SK-N-SH treated with all-trans-retinoic acid at 6 μM for 48 hours (cell line): ENCODE measurements around the gene TTC29.
"Not testable (repeated sequence)": the region's sequence is repeated elsewhere in the genome, so short reads cannot be mapped to it uniquely, and the experiment has no call there.

Source experiments
- ATAC-seq: fragments of 200-7000 bp; cut with Tn5 transposase; 3 replicates; pipeline ENCODE4 v1.9.1; 2020; ENCODE audit warnings: mild to moderate bottlenecking, moderate library complexity
- ARNTL ChIP-seq: fragments of 450-650 bp; formaldehyde crosslinking; IDR thresholded peaks from 2 replicates; pipeline ENCODE4 v1.5.0; 2020; ENCODE audit warnings: low read depth, mild to moderate bottlenecking, moderate library complexity, borderline replicate concordance
- CSDC2 ChIP-seq: fragments of 250-450 bp; sonication (Bioruptor Pico); IDR thresholded peaks from 2 replicates; pipeline ENCODE4 v1.5.0; 2020; ENCODE audit warnings: mild to moderate bottlenecking, moderate library complexity
- CSRNP3 ChIP-seq: fragments of 250-450 bp; sonication (Bioruptor Pico); IDR thresholded peaks from 2 replicates; pipeline ENCODE4 v1.5.1; 2021; ENCODE audit warnings: mild to moderate bottlenecking, moderate library complexity
- ESRRG ChIP-seq: fragments of 250-450 bp; sonication (Bioruptor Pico); IDR thresholded peaks from 2 replicates; pipeline ENCODE4 v1.6.1; 2021; ENCODE audit warnings: mild to moderate bottlenecking
- GLIS3 ChIP-seq: fragments of 250-450 bp; sonication (Bioruptor Pico); IDR thresholded peaks from 2 replicates; pipeline ENCODE4 v1.5.0; 2020; ENCODE audit warnings: mild to moderate bottlenecking, moderate library complexity
- ISL1 ChIP-seq: fragments of 250-450 bp; sonication (Bioruptor Pico); IDR thresholded peaks from 2 replicates; pipeline ENCODE4 v2.1.2; 2022; ENCODE audit warnings: mild to moderate bottlenecking, moderate library complexity
- OSR1 ChIP-seq: fragments of 250-450 bp; sonication (Bioruptor Pico); IDR thresholded peaks from 2 replicates; pipeline ENCODE4 v1.8.0; 2022; ENCODE audit warnings: moderate library complexity, mild to moderate bottlenecking, inconsistent platforms
- PATZ1 ChIP-seq: fragments of 250-450 bp; sonication (Bioruptor Pico); IDR thresholded peaks from 2 replicates; pipeline ENCODE4 v1.8.0; 2020; ENCODE audit warnings: mild to moderate bottlenecking, moderate library complexity, borderline replicate concordance
- POU6F1 ChIP-seq: fragments of 250-450 bp; sonication (Bioruptor Pico); IDR thresholded peaks from 2 replicates; pipeline ENCODE4 v1.8.0; 2021; ENCODE audit warnings: low read depth, mild to moderate bottlenecking, moderate library complexity, borderline replicate concordance
- PPARA ChIP-seq: fragments of 250-450 bp; sonication (Bioruptor Pico); IDR thresholded peaks from 2 replicates; pipeline ENCODE4 v1.5.0; 2020; ENCODE audit warnings: mild to moderate bottlenecking, borderline replicate concordance
- RARB ChIP-seq: fragments of 250-450 bp; sonication (Bioruptor Pico); IDR thresholded peaks from 2 replicates; pipeline ENCODE4 v1.8.0; 2021; ENCODE audit warnings: mild to moderate bottlenecking, moderate library complexity
- SNAI2 ChIP-seq: fragments of 250-450 bp; sonication (Bioruptor Pico); IDR thresholded peaks from 2 replicates; pipeline ENCODE4 v1.5.0; 2020; ENCODE audit warnings: mild to moderate bottlenecking, moderate library complexity
- TCF4 ChIP-seq: fragments of 250-450 bp; sonication (Bioruptor Pico); IDR thresholded peaks from 2 replicates; pipeline ENCODE4 v1.8.0; 2021; ENCODE audit warnings: mild to moderate bottlenecking, moderate library complexity, borderline replicate concordance
- TOX ChIP-seq: fragments of 250-450 bp; sonication (Bioruptor Pico); IDR thresholded peaks from 2 replicates; pipeline ENCODE4 v1.8.0; 2021; ENCODE audit warnings: mild to moderate bottlenecking, moderate library complexity, borderline replicate concordance
- TSHZ2 ChIP-seq: fragments of 250-450 bp; sonication (Bioruptor Pico); IDR thresholded peaks from 2 replicates; pipeline ENCODE4 v1.5.0; 2020; ENCODE audit warnings: mild to moderate bottlenecking, moderate library complexity
- ZC3H10 ChIP-seq: fragments of 250-450 bp; sonication (Bioruptor Pico); IDR thresholded peaks from 2 replicates; pipeline ENCODE4 v1.5.1; 2021; ENCODE audit warnings: mild to moderate bottlenecking, moderate library complexity
- ZFP3 ChIP-seq: fragments of 250-450 bp; sonication (Bioruptor Pico); IDR thresholded peaks from 2 replicates; pipeline ENCODE4 v1.5.0; 2020; ENCODE audit warnings: mild to moderate bottlenecking, moderate library complexity
- ZFP30 ChIP-seq: fragments of 450-650 bp; formaldehyde crosslinking; IDR thresholded peaks from 2 replicates; pipeline ENCODE4 v1.5.0; 2022; ENCODE audit warnings: mild to moderate bottlenecking, moderate library complexity
- ZNF565 ChIP-seq: fragments of 450-650 bp; formaldehyde crosslinking; conservative IDR thresholded peaks from 2 replicates; pipeline ENCODE4 v1.5.0; 2020; ENCODE audit warnings: low read depth, mild to moderate bottlenecking, moderate library complexity
- ZNF70 ChIP-seq: fragments of 450-650 bp; formaldehyde crosslinking; IDR thresholded peaks from 2 replicates; pipeline ENCODE4 v1.5.0; 2020; ENCODE audit warnings: mild to moderate bottlenecking, moderate library complexity
- ZNF8 ChIP-seq: fragments of 450-650 bp; formaldehyde crosslinking; IDR thresholded peaks from 2 replicates; pipeline ENCODE4 v1.5.0; 2020; ENCODE audit warnings: mild to moderate bottlenecking, moderate library complexity

The TTC29 gene

GRCh38 chr4:146840731-146841130, 104.9 kb downstream of the TTC29 start:
- TF ChIP-seq ZNF565 (CRISPR knock-in tag) (no peak), GLIS3 (CRISPR knock-in tag) (no peak), SNAI2 (CRISPR knock-in tag) (no peak), ZFP3 (CRISPR knock-in tag) (no peak)
- no peak for ATAC-seq

- TF ChIP-seq ZNF8 (CRISPR knock-in tag) = no peak
- TF ChIP-seq OSR1 (CRISPR knock-in tag) = no peak
- no peak for TF ChIP-seq ESRRG (CRISPR knock-in tag)
- TF ChIP-seq RARB (CRISPR knock-in tag) = no peak
- no peak for TF ChIP-seq SNAI2 (CRISPR knock-in tag)
- TF ChIP-seq POU6F1 (CRISPR knock-in tag) = no peak
- TF ChIP-seq ZNF565 (CRISPR knock-in tag) = no peak
- TF ChIP-seq PATZ1 (CRISPR knock-in tag) = no peak
- TF ChIP-seq PPARA = no peak
- TF ChIP-seq ZNF70 (CRISPR knock-in tag) = no peak
- TF ChIP-seq CSDC2 (CRISPR knock-in tag) = no peak
- TF ChIP-seq GLIS3 (CRISPR knock-in tag) = no peak
- no peak for TF ChIP-seq ARNTL (CRISPR knock-in tag)
- no peak for TF ChIP-seq ZC3H10 (CRISPR knock-in tag)
- ATAC-seq = no peak
These were observed 110.6 kb downstream of the TTC29 start for GRCh38 chr4:146835096-146835495.

- TF ChIP-seq ZFP30 (CRISPR knock-in tag) (no peak), TCF4 (peak; percentile 57; the same call in 1 of the 2 replicates)
- ATAC-seq = no peak
These were observed 111.2 kb downstream of the TTC29 start for GRCh38 chr4:146834263-146835034.

GRCh38 chr4:146833530-146833929, 112.1 kb downstream of the TTC29 start:
- TF ChIP-seq CSRNP3 (CRISPR knock-in tag) (no peak), ZNF8 (CRISPR knock-in tag) (no peak), ESRRG (CRISPR knock-in tag) (no peak), ISL1 (no peak), ZC3H10 (CRISPR knock-in tag) (no peak), OSR1 (CRISPR knock-in tag) (no peak)

GRCh38 chr4:146822980-146823379, 122.7 kb downstream of the TTC29 start:
- not testable (repeated sequence) for ATAC-seq

More at GRCh38 chr4:146833530-146833929, 112.1 kb downstream of the TTC29 start:
- ATAC-seq = no peak

GRCh38 chr4:146814750-146815149, 130.9 kb downstream of the TTC29 start:
- TF ChIP-seq SNAI2 (CRISPR knock-in tag) (no peak), ZNF70 (CRISPR knock-in tag) (no peak), CSDC2 (CRISPR knock-in tag) (no peak), ZC3H10 (CRISPR knock-in tag) (no peak), TCF4 (no peak), OSR1 (CRISPR knock-in tag) (no peak), TOX (no peak), ARNTL (CRISPR knock-in tag) (no peak), GLIS3 (CRISPR knock-in tag) (no peak), RARB (CRISPR knock-in tag) (no peak), ESRRG (CRISPR knock-in tag) (no peak), POU6F1 (CRISPR knock-in tag) (no peak), TSHZ2 (CRISPR knock-in tag) (no peak), PPARA (no peak)
- no peak for ATAC-seq
